ENCODE data around the gene S100A8.

GRCh38 chr1:153428073-153428638, 37.3 kb upstream of the S100A8 start:
- TF ChIP-seq, protein P1, sequence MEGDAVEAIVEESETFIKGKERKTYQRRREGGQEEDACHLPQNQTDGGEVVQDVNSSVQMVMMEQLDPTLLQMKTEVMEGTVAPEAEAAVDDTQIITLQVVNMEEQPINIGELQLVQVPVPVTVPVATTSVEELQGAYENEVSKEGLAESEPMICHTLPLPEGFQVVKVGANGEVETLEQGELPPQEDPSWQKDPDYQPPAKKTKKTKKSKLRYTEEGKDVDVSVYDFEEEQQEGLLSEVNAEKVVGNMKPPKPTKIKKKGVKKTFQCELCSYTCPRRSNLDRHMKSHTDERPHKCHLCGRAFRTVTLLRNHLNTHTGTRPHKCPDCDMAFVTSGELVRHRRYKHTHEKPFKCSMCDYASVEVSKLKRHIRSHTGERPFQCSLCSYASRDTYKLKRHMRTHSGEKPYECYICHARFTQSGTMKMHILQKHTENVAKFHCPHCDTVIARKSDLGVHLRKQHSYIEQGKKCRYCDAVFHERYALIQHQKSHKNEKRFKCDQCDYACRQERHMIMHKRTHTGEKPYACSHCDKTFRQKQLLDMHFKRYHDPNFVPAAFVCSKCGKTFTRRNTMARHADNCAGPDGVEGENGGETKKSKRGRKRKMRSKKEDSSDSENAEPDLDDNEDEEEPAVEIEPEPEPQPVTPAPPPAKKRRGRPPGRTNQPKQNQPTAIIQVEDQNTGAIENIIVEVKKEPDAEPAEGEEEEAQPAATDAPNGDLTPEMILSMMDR (IDR thresholded peaks at IDR 0.05): no peak
- TF ChIP-seq POLR2AphosphoS5 (IDR thresholded peaks at IDR 0.05; ENCODE audit: low read depth, low read length): no peak
